ENCODE data around the gene HSD17B7.

DNA sequence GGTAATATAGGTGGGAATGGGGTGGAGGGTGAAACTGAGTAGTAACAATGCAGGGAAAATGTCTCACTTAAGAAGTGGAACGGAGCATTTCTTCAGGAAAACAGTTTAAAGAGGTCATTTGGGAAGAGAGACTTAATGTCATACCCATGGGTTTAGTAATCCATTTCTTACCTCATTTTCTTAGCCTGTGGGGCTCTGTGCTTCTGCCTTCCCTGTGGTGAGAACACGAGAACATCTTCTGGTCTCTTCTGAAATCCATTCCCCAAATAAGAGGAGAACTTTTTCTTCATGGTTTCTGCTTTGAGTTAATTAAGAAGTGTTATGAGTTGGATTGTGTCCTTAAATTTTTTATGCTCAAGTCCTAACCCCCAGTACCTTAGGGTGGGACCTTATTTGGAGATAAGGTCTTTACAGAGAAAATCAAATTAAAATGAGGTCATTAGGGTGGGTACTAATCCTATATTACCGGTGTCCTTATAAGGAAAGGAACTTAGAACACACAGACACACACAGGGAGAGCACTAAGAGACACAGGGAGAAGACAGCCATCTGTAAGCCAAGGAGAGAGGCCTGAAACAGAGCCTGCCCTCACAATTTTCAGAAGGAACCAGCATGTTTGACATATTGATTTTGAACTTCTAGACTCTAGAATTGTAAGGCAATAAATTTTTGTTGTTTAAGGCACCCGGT lies 65.1 kb downstream of the HSD17B7 start:
- no peak for TF ChIP-seq CTCF (IDR thresholded peaks at IDR 0.05; ENCODE audit: low read depth, low read length)
- TF ChIP-seq MYC (IDR thresholded peaks at IDR 0.05; ENCODE audit: low read depth, low read length), result no peak
- no peak for TF ChIP-seq POLR2A (IDR thresholded peaks at IDR 0.05; ENCODE audit: extremely low read depth, insufficient read length)
